H1 (cell line): Measurements from ENCODE around the gene UBL4A. TPM values are rescaled to one million over a fixed set of nuclear protein-coding genes. Genes with fewer than 3 reads are reported as not detected.

Experiments used
- CTCF ChIA-PET: fragments of 300-600 bp; sonication (Branson Sonifier 250); formaldehyde crosslinking; loops from one replicate; lab custom pipeline; 2021; ENCODE audit not compliant: partially characterized antibody; lab: Charles Lee
- POLR2A ChIA-PET: fragments of 300-600 bp; sonication (Branson Sonifier 250); formaldehyde crosslinking; loops from one replicate; lab custom pipeline; 2021; ENCODE audit warnings: inconsistent platforms; ENCODE audit not compliant: partially characterized antibody; lab: Charles Lee
- DNase-seq, 2 experiments: peaks; one replicate each; pipeline versions ENCODE4 v3.0.0 to v3.0.0-alpha.2; 2010 to 2022; ENCODE audit warnings: low spot score in 2 of 2, low read depth in 1 of 2, mixed read lengths in 1 of 2
- FAIRE-seq: peaks from 2 replicates; lab custom pipeline; 2011; peaks lifted over from hg19 to GRCh38; lab: Jason Lieb, UNC
- H2AFZ ChIP-seq: 2 replicates; pipeline ENCODE4 v1.8.1; 2012; ENCODE audit warnings: low read length, inconsistent platforms
- H2AK5ac ChIP-seq: 2 replicates; pipeline ENCODE4 v1.6.1; 2013; ENCODE audit warnings: low read depth, low read length
- H2BK120ac ChIP-seq: replicated peaks from 2 replicates; pipeline ENCODE3; 2013; ENCODE audit warnings: low read depth, low read length, inconsistent platforms
- H2BK12ac ChIP-seq: 2 replicates; pipeline ENCODE4 v1.6.1; 2013; ENCODE audit warnings: low read depth, low read length
- H2BK15ac ChIP-seq: 2 replicates; pipeline ENCODE4 v1.6.1; 2013; ENCODE audit warnings: low read length
- H2BK20ac ChIP-seq: 2 replicates; pipeline ENCODE4 v1.6.1; 2013; ENCODE audit warnings: low read length
- H2BK5ac ChIP-seq: 2 replicates; pipeline ENCODE4 v1.6.1; 2013; ENCODE audit warnings: low read depth, low read length
- H3K14ac ChIP-seq: 2 replicates; pipeline ENCODE4 v1.6.1; 2013; ENCODE audit warnings: inconsistent platforms; ENCODE audit not compliant: insufficient read length
- H3K18ac ChIP-seq: 2 replicates; pipeline ENCODE4 v1.6.1; 2013; ENCODE audit warnings: low read length; ENCODE audit errors: extremely low read depth
- H3K23ac ChIP-seq: 2 replicates; pipeline ENCODE4 v1.6.1; 2013; ENCODE audit warnings: inconsistent platforms; ENCODE audit not compliant: insufficient read length
- H3K23me2 ChIP-seq: 2 replicates; pipeline ENCODE4 v1.6.1; 2013; ENCODE audit warnings: low read depth, low read length
- H3K27ac ChIP-seq: 2 replicates; pipeline ENCODE4 v1.6.1; 2011; ENCODE audit warnings: low read depth, low read length, inconsistent platforms
- H3K27me3 ChIP-seq, 4 experiments: replicated peaks in 1 of 4; 1 replicate in 1 of 4; 2 replicates in 3 of 4; pipeline versions ENCODE4 v1.6.1 to v1.8.1; 2011 to 2013; ENCODE audit warnings: low read length in 3 of 4, mild to moderate bottlenecking in 3 of 4, inconsistent platforms in 2 of 4, mixed read lengths in 2 of 4, moderate library complexity in 1 of 4; ENCODE audit not compliant: control insufficient read depth in 3 of 4, insufficient read depth in 3 of 4; ENCODE audit errors: extremely low read depth in 1 of 4
- H3K36me3 ChIP-seq, 4 experiments: 2 replicates each; pipeline versions ENCODE4 v1.6.1 to v1.8.1; 2011 to 2013; ENCODE audit warnings: mild to moderate bottlenecking in 4 of 4, low read length in 3 of 4, moderate library complexity in 2 of 4, control low read depth in 1 of 4, inconsistent platforms in 1 of 4; ENCODE audit not compliant: insufficient read depth in 4 of 4, control insufficient read depth in 2 of 4
- H3K4ac ChIP-seq: replicated peaks from 2 replicates; pipeline ENCODE3; 2013; ENCODE audit warnings: low read length, low read depth, mixed read lengths, inconsistent platforms; ENCODE audit not compliant: insufficient read length
- H3K4me1 ChIP-seq, 4 experiments: replicated peaks in 1 of 4; 1 replicate in 1 of 4; 2 replicates in 3 of 4; pipeline versions ENCODE4 v1.6.1 to v1.8.1; 2011 to 2013; ENCODE audit warnings: low read length in 3 of 4, inconsistent platforms in 2 of 4, mixed read lengths in 1 of 4; ENCODE audit not compliant: insufficient read depth in 4 of 4, control insufficient read depth in 3 of 4
- H3K4me2 ChIP-seq, 2 experiments: 2 replicates each; pipeline versions ENCODE4 v1.6.1 to v1.8.1; 2011 to 2013; ENCODE audit warnings: low read depth in 2 of 2, low read length in 2 of 2, control low read depth in 1 of 2, inconsistent platforms in 1 of 2, mild to moderate bottlenecking in 1 of 2; ENCODE audit not compliant: insufficient read depth in 1 of 2
- H3K4me3 ChIP-seq, 4 experiments: fragments of 200-600, 300-600 bp in 1 of 4; sonication (generic), shearing (Covaris generic), sonication (Bioruptor Twin) in 1 of 4; 2 replicates each; pipeline versions ENCODE4 v1.5.1 to v1.8.1; 2011 to 2016; ENCODE audit warnings: low read length in 4 of 4, low read depth in 3 of 4, control low read depth in 2 of 4, inconsistent platforms in 2 of 4, mild to moderate bottlenecking in 2 of 4, mixed read lengths in 1 of 4, moderate library complexity in 1 of 4; ENCODE audit not compliant: insufficient read depth in 2 of 4; ENCODE audit errors: extremely low read depth in 1 of 4
- H3K56ac ChIP-seq: replicated peaks from 2 replicates; pipeline ENCODE3; 2013; ENCODE audit warnings: low read depth, mild to moderate bottlenecking, mixed read lengths, low read length, inconsistent platforms; ENCODE audit not compliant: insufficient read length
- H3K79me1 ChIP-seq: 2 replicates; pipeline ENCODE4 v1.6.1; 2013; ENCODE audit warnings: low read depth, low read length, control low read depth
- H3K79me2 ChIP-seq, 2 experiments: 2 replicates each; pipeline versions ENCODE4 v1.6.1 to v1.8.1; 2012 to 2013; ENCODE audit warnings: low read length in 2 of 2, mild to moderate bottlenecking in 2 of 2, inconsistent platforms in 1 of 2; ENCODE audit not compliant: insufficient read depth in 2 of 2, control insufficient read depth in 1 of 2
- H3K9ac ChIP-seq, 4 experiments: replicated peaks in 1 of 4; 1 replicate in 1 of 4; 2 replicates in 3 of 4; pipeline versions ENCODE4 v1.6.1 to v1.8.1; 2011 to 2013; ENCODE audit warnings: low read depth in 3 of 4, low read length in 3 of 4, control low read depth in 2 of 4, mild to moderate bottlenecking in 2 of 4, moderate library complexity in 2 of 4, inconsistent platforms in 1 of 4; ENCODE audit errors: extremely low read depth in 1 of 4
- H3K9me3 ChIP-seq, 2 experiments: 2 replicates each; pipeline versions ENCODE4 v1.6.1 to v1.8.1; 2012 to 2013; ENCODE audit warnings: mild to moderate bottlenecking in 2 of 2, moderate library complexity in 2 of 2, control low read depth in 1 of 2, inconsistent platforms in 1 of 2, low read depth in 1 of 2, low read length in 1 of 2, mixed read lengths in 1 of 2; ENCODE audit not compliant: insufficient read depth in 2 of 2
- H4K20me1 ChIP-seq, 2 experiments: replicated peaks in 1 of 2; 2 replicates each; pipeline versions ENCODE3 to v1.8.1; 2011 to 2013; ENCODE audit warnings: inconsistent platforms in 2 of 2, low read length in 2 of 2, mild to moderate bottlenecking in 1 of 2; ENCODE audit not compliant: insufficient read depth in 2 of 2, control insufficient read depth in 1 of 2
- H4K5ac ChIP-seq: 2 replicates; pipeline ENCODE4 v1.6.1; 2013; ENCODE audit warnings: low read length, low read depth, mixed read lengths, inconsistent platforms; ENCODE audit not compliant: insufficient read length
- H4K8ac ChIP-seq: 2 replicates; pipeline ENCODE4 v1.8.0; 2013; ENCODE audit warnings: mild to moderate bottlenecking, moderate library complexity, low read length, inconsistent platforms; ENCODE audit not compliant: insufficient read depth; ENCODE audit errors: extremely low read depth
- H4K91ac ChIP-seq: replicated peaks from 2 replicates; pipeline ENCODE3; 2013; ENCODE audit warnings: low read length, mixed read lengths, inconsistent platforms; ENCODE audit not compliant: insufficient read length
- BACH1 ChIP-seq: IDR thresholded peaks from 2 replicates; pipeline ENCODE4 v1.6.1; 2012; ENCODE audit warnings: low read length, improper control_type of control experiment
- EGR1 ChIP-seq: IDR thresholded peaks from 2 replicates; pipeline ENCODE4 v1.6.1; 2011; ENCODE audit warnings: low read depth, low read length, borderline replicate concordance
- EP300 ChIP-seq, 2 experiments: IDR thresholded peaks; 1 replicate in 1 of 2; 2 replicates in 1 of 2; pipeline ENCODE4 v1.6.1; 2011 to 2012; ENCODE audit warnings: low read depth in 2 of 2, low read length in 2 of 2, mild to moderate bottlenecking in 2 of 2, borderline replicate concordance in 1 of 2, inconsistent platforms in 1 of 2, moderate library complexity in 1 of 2
- EZH2 ChIP-seq: fragments of 200-600 bp; sonication (generic); IDR thresholded peaks from 2 replicates; pipeline ENCODE4 v1.7.1; 2012; ENCODE audit warnings: low read depth, mild to moderate bottlenecking, moderate library complexity, low read length, inconsistent platforms; ENCODE audit not compliant: severe bottlenecking
- JUND ChIP-seq: IDR thresholded peaks from 2 replicates; pipeline ENCODE4 v1.6.1; 2011; ENCODE audit warnings: mild to moderate bottlenecking, improper control_type of control experiment, low read length
- KDM5A ChIP-seq: fragments of 200-600 bp; IDR thresholded peaks from 2 replicates; pipeline ENCODE4 v1.7.1; 2012; ENCODE audit warnings: mild to moderate bottlenecking, low read length, inconsistent platforms, mixed read lengths
- NANOG ChIP-seq: IDR thresholded peaks from 2 replicates; pipeline ENCODE4 v1.6.1; 2011; ENCODE audit warnings: low read length, low read depth, mild to moderate bottlenecking, inconsistent platforms; ENCODE audit not compliant: insufficient read depth, poor library complexity, severe bottlenecking
- TCF12 ChIP-seq: IDR thresholded peaks from 2 replicates; pipeline ENCODE4 v1.6.1; 2011; ENCODE audit warnings: low read depth, mild to moderate bottlenecking, low read length
- WGBS, 2 experiments: shearing (Covaris generic) in 1 of 2; methylation state at CpG; one replicate each; pipeline versions ENCODE4 v1.1.6 to v1.1.7; 2013 to 2015; ENCODE audit warnings: low lambda C conversion rate in 2 of 2, mixed read lengths in 2 of 2, inconsistent platforms in 1 of 2, low coverage in 1 of 2, missing lambda C conversion rate in 1 of 2; ENCODE audit not compliant: insufficient replicate concordance in 2 of 2, insufficient coverage in 1 of 2, insufficient read length in 1 of 2; ENCODE audit errors: extremely low coverage in 1 of 2, missing lambda C conversion rate in 1 of 2; 5-methylcytosine and 5-hydroxymethylcytosine counted together
- polyA plus RNA-seq, 7 experiments: library from polyadenylated mRNA; depleted of rRNA in 3 of 7; stranded (reverse) in 5 of 7; unstranded in 2 of 7; fragments of >200 nt in 5 of 7; fragments of 200-250 nt in 2 of 7; gene quantifications; 1 replicate in 5 of 7; 2 replicates in 1 of 7; 4 replicates in 1 of 7; pipeline versions ENCODE4 v1.2.1 to v1.2.3, GENCODE V29; 2011 to 2013; ENCODE audit warnings: missing spikeins in 2 of 7, mixed read lengths in 2 of 7
- total RNA-seq: library from RNA; stranded (reverse); fragmentation: NEBNext Ultra II Directional; extraction: Animal tissue kit (Norgen Biotek cat#: 25700); gene quantifications from 2 replicates; pipeline ENCODE4 v1.2.1, GENCODE V29; 2021

UBL4A gene
- total and polyA plus RNA-seq, 2 of the 8 experiments (the other 6 are each of a cell fraction or from before 2014, with no cell fraction given), result 23.1 to 31.7 TPM

GRCh38 chrX:154434394-154435168 lies 51.8 kb downstream of the UBL4A start:
- H2BK15ac ChIP-seq, result no peak overlapping the region
- H2AFZ ChIP-seq, result no peak overlapping the region
- H3K23ac ChIP-seq, result no peak overlapping the region
- H3K9me3 ChIP-seq, result no peaks in the 10 kb centered on the region
- no peak overlapping the region for H2AK5ac ChIP-seq
- H4K8ac ChIP-seq, result no peak overlapping the region
- DNase-seq, result no peak
- no peak overlapping the region for H2BK20ac ChIP-seq
- WGBS, 2 experiments, result 92% methylated on average over 5 of the region's 7 CpGs; no CpG with 5 or more reads in 1 of the 2 experiments
- H4K20me1 ChIP-seq, result peaks cover 0 to 11% of the 10 kb centered on the region in 2 experiments
- H3K27ac ChIP-seq, result no peak overlapping the region
- peaks cover 2% of the 10 kb centered on the region; the same call in 1 of the 2 replicates for H3K23me2 ChIP-seq
- no peak overlapping the region for H4K91ac ChIP-seq
- no peak overlapping the region for H2BK5ac ChIP-seq
- H3K4me2 ChIP-seq, result no peak overlapping the region
- no peak overlapping the region for H3K14ac ChIP-seq
- CTCF ChIA-PET, result interaction anchor here (1.3 to 1.6 kb wide), 2 partner anchors 55 to 61 kb away, joined by 3 read pairs; no protein-coding TSS in a partner anchor
- H3K79me2 ChIP-seq, result peaks cover under 1 to 20% of the 10 kb centered on the region in 2 experiments; a peak in 2 of 4 replicates
- no peak overlapping the region for H3K56ac ChIP-seq
- H2BK120ac ChIP-seq, result no peak overlapping the region
- no peak overlapping the region for H2BK12ac ChIP-seq
- no peak overlapping the region for H3K9ac ChIP-seq
- no peak overlapping the region for H3K4me3 ChIP-seq
- no peaks in the 10 kb centered on the region for H3K79me1 ChIP-seq
- H3K36me3 ChIP-seq, result peaks cover 0 to 18% (median 7%) of the 10 kb centered on the region in 4 experiments; a peak in 5 of 8 replicates
- peaks cover 0 to 6% (median 4%) of the 10 kb centered on the region in 4 experiments; a peak in 6 of 7 replicates for H3K4me1 ChIP-seq
- POLR2A ChIA-PET, result interaction anchor here (0.8 to 2.6 kb wide), 5 partner anchors 9 to 37 kb away, joined by 3 to 9 read pairs (median 5); partner anchors contain the start of genes FAM50A and RPL10
- H3K4ac ChIP-seq, result no peak overlapping the region
- no peak overlapping the region for H4K5ac ChIP-seq
- H3K18ac ChIP-seq, result no peak overlapping the region
- no peak for FAIRE-seq
- H3K27me3 ChIP-seq, result no peaks in the 10 kb centered on the region
- TF ChIP-seq JUND (no peak), EGR1 (no peak), EP300 (IDR thresholded peaks at IDR 0.05; ENCODE audit: borderline replicate concordance in 1 of 2, low read depth in 2 of 2, low read length in 2 of 2) (no peak), KDM5A (no peak), NANOG (no peak), TCF12 (no peak), EZH2 (no peak), BACH1 (no peak)
